ENCODE results near the gene CDC20B. TPM values are rescaled to one million over a fixed set of nuclear protein-coding genes. Genes with fewer than 3 reads are reported as not detected.
"Not testable (repeated sequence)": the region's sequence is repeated elsewhere in the genome, so short reads cannot be mapped to it uniquely, and the experiment has no call there.

CDC20B gene
- total and polyA plus RNA-seq, 4 donors, result 0.28 TPM; not detected in 3

- Histone ChIP-seq H3K9ac (ENCODE audit: low read depth in 1 of 2, low read length in 2 of 2) (no peak overlapping the region), H3K9me3 (ENCODE audit: control insufficient read depth in 4 of 4, low read length in 3 of 4) (no peaks in the 10 kb centered on the region), H3K36me3 (ENCODE audit: control insufficient read depth in 4 of 4, insufficient read depth in 3 of 4, low read depth in 1 of 4, low read length in 3 of 4) (no peaks in the 10 kb centered on the region), H3K27ac (ENCODE audit: low read depth in 1 of 2, low read length in 2 of 2) (no peak overlapping the region), H3K4me1 (ENCODE audit: control insufficient read depth in 4 of 4, insufficient read depth in 4 of 4, low read length in 3 of 4) (no peaks in the 10 kb centered on the region), H3K4me3 (ENCODE audit: low read depth in 1 of 3, low read length in 3 of 3) (no peak overlapping the region), H3K27me3 (ENCODE audit: control insufficient read depth in 4 of 4, insufficient read depth in 4 of 4, low read length in 3 of 4) (peaks cover 0 to 3% (median 0%) of the 10 kb centered on the region in 4 donors)
- TF ChIP-seq NR2F2 (IDR thresholded peaks at IDR 0.05) (no peak), RAD21 (IDR thresholded peaks at IDR 0.05) (no peak), CTCF (IDR thresholded peaks at IDR 0.05; ENCODE audit: low read depth, low read length, missing input control) (no peak), YY1 (IDR thresholded peaks at IDR 0.05) (no peak), SP1 (IDR thresholded peaks at IDR 0.05) (no peak), ATF3 (IDR thresholded peaks at IDR 0.05) (no peak), GABPA (IDR thresholded peaks at IDR 0.05 in 1 of 2, conservative IDR thresholded peaks at IDR 0.05 in 1 of 2) (no peak), ZBTB33 (IDR thresholded peaks at IDR 0.05) (no peak), EGR1 (IDR thresholded peaks at IDR 0.05; ENCODE audit: low read depth in 2 of 2) (no peak), RXRA (IDR thresholded peaks at IDR 0.05) (no peak), HNF4A (conservative IDR thresholded peaks at IDR 0.05) (no peak), REST (IDR thresholded peaks at IDR 0.05) (no peak), MAX (IDR thresholded peaks at IDR 0.05) (no peak), HNF4G (IDR thresholded peaks at IDR 0.05) (no peak), JUND (IDR thresholded peaks at IDR 0.05) (no peak)
- no peak for DNase-seq (ENCODE audit: low spot score)
- WGBS, result 89% methylated on average over 3 of the region's 3 CpGs
Measured at GRCh38 chr5:55096182-55096581, 76.8 kb downstream of the CDC20B start.

GRCh38 chr5:55091011-55091410 is 82.0 kb downstream of the CDC20B start:
- not testable (repeated sequence) for H3K9ac ChIP-seq (ENCODE audit: low read depth in 1 of 2, low read length in 2 of 2); H3K36me3 ChIP-seq (ENCODE audit: control insufficient read depth in 4 of 4, insufficient read depth in 3 of 4, low read depth in 1 of 4, low read length in 3 of 4); H3K27me3 ChIP-seq (ENCODE audit: control insufficient read depth in 4 of 4, insufficient read depth in 4 of 4, low read length in 3 of 4); H3K9me3 ChIP-seq (ENCODE audit: control insufficient read depth in 4 of 4, low read length in 3 of 4); H3K4me1 ChIP-seq (ENCODE audit: control insufficient read depth in 4 of 4, insufficient read depth in 4 of 4, low read length in 3 of 4); H3K27ac ChIP-seq (ENCODE audit: low read depth in 1 of 2, low read length in 2 of 2); H3K4me3 ChIP-seq (ENCODE audit: low read depth in 1 of 3, low read length in 3 of 3); DNase-seq (ENCODE audit: low spot score)
- 88% methylated on average over 6 of the region's 6 CpGs for WGBS

GRCh38 chr5:55089301-55089700 is 83.7 kb downstream of the CDC20B start:
- WGBS, result 80% methylated on average over 2 of the region's 2 CpGs
- H3K9me3 ChIP-seq (ENCODE audit: control insufficient read depth in 4 of 4, low read length in 3 of 4); H3K27me3 ChIP-seq (ENCODE audit: control insufficient read depth in 4 of 4, insufficient read depth in 4 of 4, low read length in 3 of 4); H3K36me3 ChIP-seq (ENCODE audit: control insufficient read depth in 4 of 4, insufficient read depth in 3 of 4, low read depth in 1 of 4, low read length in 3 of 4); H3K9ac ChIP-seq (ENCODE audit: low read depth in 1 of 2, low read length in 2 of 2); DNase-seq (ENCODE audit: low spot score); H3K4me3 ChIP-seq (ENCODE audit: low read depth in 1 of 3, low read length in 3 of 3); H3K4me1 ChIP-seq (ENCODE audit: control insufficient read depth in 4 of 4, insufficient read depth in 4 of 4, low read length in 3 of 4); H3K27ac ChIP-seq (ENCODE audit: low read depth in 1 of 2, low read length in 2 of 2): not testable (repeated sequence)

Measured in liver (tissue), 9 donors.